T-helper 1 cell (primary cell): ENCODE measurements around the gene ITPRIP.

Experiments used
- DNase-seq, 5 donors: peaks; one replicate each; pipeline ENCODE4 v3.0.0-alpha.2; 2012 to 2020

The ITPRIP gene

GRCh38 chr10:104279550-104280259 lies 58.6 kb downstream of the ITPRIP start:
- DNase-seq: no peak

- no peak for DNase-seq
These were observed 60.5 kb downstream of the ITPRIP start for GRCh38 chr10:104277785-104278184.

GRCh38 chr10:104276192-104276591 lies 62.1 kb downstream of the ITPRIP start:
- no peak for DNase-seq

- DNase-seq: peak in 3 of 5 donors; percentile 19 to 42 (median 29)
These were observed 63.2 kb downstream of the ITPRIP start for GRCh38 chr10:104274762-104275721.

GRCh38 chr10:104273899-104274575 lies 64.2 kb downstream of the ITPRIP start:
- DNase-seq: no peak

- DNase-seq: no peak
These were observed 65.0 kb downstream of the ITPRIP start for GRCh38 chr10:104273286-104273685.

GRCh38 chr10:104268713-104269645 lies 69.3 kb downstream of the ITPRIP start, which contains the start of gene GSTO2:
GSTO2 (plus strand) TSS chr10:104269184; CDS start chr10:104274916, 5,732 bp downstream.
- DNase-seq: peak; percentile 97 to 99 (median 98)

GRCh38 chr10:104268405-104268712 lies 69.9 kb downstream of the ITPRIP start:
- no peak for DNase-seq

GRCh38 chr10:104267721-104268404 lies 70.4 kb downstream of the ITPRIP start:
- peak in 1 of 5 donors; percentile 11 for DNase-seq

GRCh38 chr10:104264783-104265182 lies 73.5 kb downstream of the ITPRIP start:
- DNase-seq: no peak

GRCh38 chr10:104262055-104262454 lies 76.2 kb downstream of the ITPRIP start:
- DNase-seq: no peak

- DNase-seq: peak in 1 of 5 donors; percentile 30
These were observed 77.5 kb downstream of the ITPRIP start for GRCh38 chr10:104260775-104261115.

GRCh38 chr10:104259999-104260774 lies 78.1 kb downstream of the ITPRIP start:
- DNase-seq: no peak
